ENCODE measurements around the gene TBPL2. TPM values are rescaled to one million over a fixed set of nuclear protein-coding genes. Genes with fewer than 3 reads are reported as not detected.

TBPL2 gene
- total RNA-seq, 1 experiment from 2014 or later = not detected

GRCh38 chr14:55381561-55381960 is 58.9 kb downstream of the TBPL2 start:
- ChIA-PET CTCF (no interaction called here), RAD21 (ENCODE audit: low non-redundant PET in 1 of 2, low total read pairs in 2 of 2, uncharacterized antibody in 2 of 2, unreplicated experiment in 2 of 2) (no interaction called here), POLR2A (no interaction called here)
- Histone ChIP-seq H3K9ac (ENCODE audit: low read length) (no peak overlapping the region), H3K27me3 (ENCODE audit: insufficient read depth, low read length) (no peaks in the 10 kb centered on the region), H3K9me3 (ENCODE audit: control insufficient read depth in 1 of 2, insufficient read depth in 1 of 2, low read depth in 1 of 2, low read length in 2 of 2) (no peaks in the 10 kb centered on the region), H3K9me2 (ENCODE audit: insufficient read depth) (no peaks in the 10 kb centered on the region), H3K4me1 (ENCODE audit: control insufficient read depth in 1 of 2, insufficient read depth in 2 of 2, low read length in 2 of 2) (peaks cover 12 to 31% of the 10 kb centered on the region in 2 experiments), H2AFZ (ENCODE audit: low read depth, low read length, poor library complexity, severe bottlenecking) (no peak overlapping the region), H3K36me3 (ENCODE audit: control insufficient read depth in 1 of 2, insufficient read depth in 2 of 2, low read length in 2 of 2) (peaks cover 0 to 7% of the 10 kb centered on the region in 2 experiments; a peak in 1 of 4 replicates), H4K20me1 (ENCODE audit: insufficient read depth) (no peaks in the 10 kb centered on the region), H3K27ac (ENCODE audit: low read depth, low read length) (no peak overlapping the region), H3K4me2 (ENCODE audit: low read length) (no peak overlapping the region), H3K79me2 (ENCODE audit: insufficient read depth, low read length) (no peaks in the 10 kb centered on the region), H3K4me3 (replicated peaks in 1 of 2; ENCODE audit: low read depth in 1 of 2, low read length in 2 of 2) (no peak overlapping the region)
- no TSS peak for BruUV-seq (replicated peaks)
- intact Hi-C loops (cut with micrococcal nuclease) = no loop called here
- DNase-seq (ENCODE audit: low read depth, low spot score) (no peak), ATAC-seq (no peak)
- no peak for TF ChIP-seq YY1 (IDR thresholded peaks at IDR 0.05; ENCODE audit: extremely low read depth, insufficient replicate concordance, low read depth, low read length)

DNA sequence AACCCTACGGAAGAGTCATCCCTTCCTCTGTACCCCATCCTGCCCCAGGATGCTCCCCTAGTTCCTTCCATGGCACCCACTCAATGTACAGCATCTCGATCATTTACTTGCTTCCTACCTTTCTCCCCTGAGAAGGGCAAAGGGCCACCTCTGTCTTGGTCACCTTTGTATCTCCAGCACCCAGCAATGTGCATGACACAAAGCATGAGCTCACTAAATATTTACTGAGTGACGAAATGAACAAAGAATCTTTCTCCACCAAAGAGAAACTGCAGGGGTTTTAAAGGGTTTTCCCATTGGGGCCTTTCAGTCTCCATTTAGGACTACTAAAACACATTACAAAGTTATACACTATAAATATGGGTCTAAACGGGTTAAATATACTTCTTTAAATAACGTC is 59.4 kb downstream of the TBPL2 start:
- H3K27me3 ChIP-seq (ENCODE audit: insufficient read depth, low read length) = no peaks in the 10 kb centered on the region
- ATAC-seq (no peak), DNase-seq (ENCODE audit: low read depth, low spot score) (no peak)
- no TSS peak for BruUV-seq (replicated peaks)
- no peaks in the 10 kb centered on the region for H4K20me1 ChIP-seq (ENCODE audit: insufficient read depth)
- peaks cover 0 to 7% of the 10 kb centered on the region in 2 experiments; a peak in 1 of 4 replicates for H3K36me3 ChIP-seq (ENCODE audit: control insufficient read depth in 1 of 2, insufficient read depth in 2 of 2, low read length in 2 of 2)
- no peak overlapping the region for H3K4me3 ChIP-seq (replicated peaks in 1 of 2; ENCODE audit: low read depth in 1 of 2, low read length in 2 of 2)
- H3K9me3 ChIP-seq (ENCODE audit: control insufficient read depth in 1 of 2, insufficient read depth in 1 of 2, low read depth in 1 of 2, low read length in 2 of 2) = no peaks in the 10 kb centered on the region
- no peak overlapping the region for H2AFZ ChIP-seq (ENCODE audit: low read depth, low read length, poor library complexity, severe bottlenecking)
- no peak overlapping the region for H3K4me2 ChIP-seq (ENCODE audit: low read length)
- no peaks in the 10 kb centered on the region for H3K9me2 ChIP-seq (ENCODE audit: insufficient read depth)
- no peaks in the 10 kb centered on the region for H3K79me2 ChIP-seq (ENCODE audit: insufficient read depth, low read length)
- no peak overlapping the region for H3K9ac ChIP-seq (ENCODE audit: low read length)
- intact Hi-C loops (cut with micrococcal nuclease) = no loop called here
- H3K4me1 ChIP-seq (ENCODE audit: control insufficient read depth in 1 of 2, insufficient read depth in 2 of 2, low read length in 2 of 2) = peaks cover 12 to 26% of the 10 kb centered on the region in 2 experiments
- ChIA-PET CTCF (no interaction called here), RAD21 (ENCODE audit: low non-redundant PET in 1 of 2, low total read pairs in 2 of 2, uncharacterized antibody in 2 of 2, unreplicated experiment in 2 of 2) (no interaction called here), POLR2A (no interaction called here)
- H3K27ac ChIP-seq (ENCODE audit: low read depth, low read length) = no peak overlapping the region
- no peak for TF ChIP-seq EGR1 (IDR thresholded peaks at IDR 0.05; ENCODE audit: low read depth)
- TF ChIP-seq ELF1 (IDR thresholded peaks at IDR 0.05; ENCODE audit: borderline replicate concordance, low read depth) = no peak
- no peak for TF ChIP-seq EZH2phosphoT487 (IDR thresholded peaks at IDR 0.05; ENCODE audit: borderline replicate concordance)
- TF ChIP-seq, protein P1, sequence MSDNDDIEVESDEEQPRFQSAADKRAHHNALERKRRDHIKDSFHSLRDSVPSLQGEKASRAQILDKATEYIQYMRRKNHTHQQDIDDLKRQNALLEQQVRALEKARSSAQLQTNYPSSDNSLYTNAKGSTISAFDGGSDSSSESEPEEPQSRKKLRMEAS (IDR thresholded peaks at IDR 0.05) = no peak
- TF ChIP-seq SRF (IDR thresholded peaks at IDR 0.05; ENCODE audit: low read depth) = no peak
- TF ChIP-seq CEBPB (IDR thresholded peaks at IDR 0.05; ENCODE audit: low read depth) = no peak
- TF ChIP-seq, protein P2, sequence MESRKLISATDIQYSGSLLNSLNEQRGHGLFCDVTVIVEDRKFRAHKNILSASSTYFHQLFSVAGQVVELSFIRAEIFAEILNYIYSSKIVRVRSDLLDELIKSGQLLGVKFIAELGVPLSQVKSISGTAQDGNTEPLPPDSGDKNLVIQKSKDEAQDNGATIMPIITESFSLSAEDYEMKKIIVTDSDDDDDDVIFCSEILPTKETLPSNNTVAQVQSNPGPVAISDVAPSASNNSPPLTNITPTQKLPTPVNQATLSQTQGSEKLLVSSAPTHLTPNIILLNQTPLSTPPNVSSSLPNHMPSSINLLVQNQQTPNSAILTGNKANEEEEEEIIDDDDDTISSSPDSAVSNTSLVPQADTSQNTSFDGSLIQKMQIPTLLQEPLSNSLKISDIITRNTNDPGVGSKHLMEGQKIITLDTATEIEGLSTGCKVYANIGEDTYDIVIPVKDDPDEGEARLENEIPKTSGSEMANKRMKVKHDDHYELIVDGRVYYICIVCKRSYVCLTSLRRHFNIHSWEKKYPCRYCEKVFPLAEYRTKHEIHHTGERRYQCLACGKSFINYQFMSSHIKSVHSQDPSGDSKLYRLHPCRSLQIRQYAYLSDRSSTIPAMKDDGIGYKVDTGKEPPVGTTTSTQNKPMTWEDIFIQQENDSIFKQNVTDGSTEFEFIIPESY (IDR thresholded peaks at IDR 0.05; ENCODE audit: extremely low read depth, insufficient replicate concordance, low read length) = no peak
- no peak for TF ChIP-seq CTCF (IDR thresholded peaks at IDR 0.05 in 2 of 3, conservative IDR thresholded peaks at IDR 0.05 in 1 of 3; ENCODE audit: borderline replicate concordance in 1 of 3, insufficient read depth in 1 of 3, low read depth in 2 of 3, low read length in 2 of 3)
- TF ChIP-seq SP1 (IDR thresholded peaks at IDR 0.05; ENCODE audit: low read depth) = no peak
- no peak for TF ChIP-seq REST (IDR thresholded peaks at IDR 0.05; ENCODE audit: low read depth)
- TF ChIP-seq, protein P3, sequence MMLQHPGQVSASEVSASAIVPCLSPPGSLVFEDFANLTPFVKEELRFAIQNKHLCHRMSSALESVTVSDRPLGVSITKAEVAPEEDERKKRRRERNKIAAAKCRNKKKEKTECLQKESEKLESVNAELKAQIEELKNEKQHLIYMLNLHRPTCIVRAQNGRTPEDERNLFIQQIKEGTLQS (IDR thresholded peaks at IDR 0.05) = no peak
- TF ChIP-seq ZFX (IDR thresholded peaks at IDR 0.05) = no peak
